VCaP (cell line): Measurements from ENCODE around the gene SEPTIN10.

Experiments
- H3K27ac ChIP-seq: fragments of 450-650 bp; 2 replicates; pipeline ENCODE4 v1.5.1; 2017
- CTCF ChIP-seq: fragments of 450-650 bp; conservative IDR thresholded peaks from 2 replicates; pipeline ENCODE4 v1.5.1; 2017; ENCODE audit warnings: mild to moderate bottlenecking, moderate library complexity

The SEPTIN10 gene

GRCh38 chr2:109607766-109608165 lies 6.0 kb downstream of the SEPTIN10 start:
- TF ChIP-seq CTCF: no peak
- no peak overlapping the region for H3K27ac ChIP-seq

DNA sequence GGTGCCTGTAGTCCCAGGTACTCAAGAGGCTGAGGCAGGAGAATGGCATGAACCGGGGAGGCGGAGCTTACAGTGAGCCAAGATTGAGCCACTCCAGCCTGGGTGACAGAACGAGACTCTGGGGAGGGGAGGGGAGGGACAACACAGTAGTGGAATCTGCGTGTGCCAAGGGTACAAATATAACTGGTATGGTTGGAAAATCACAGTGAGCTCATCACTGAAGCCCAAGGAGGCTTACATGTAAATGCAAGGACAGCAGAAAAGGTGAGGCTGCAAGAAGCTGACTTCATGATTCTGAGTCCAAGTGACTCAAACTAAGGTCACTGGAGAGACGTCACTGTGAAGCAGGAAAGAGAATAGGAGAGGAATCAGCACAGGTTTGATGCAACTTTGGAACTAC lies 9.2 kb downstream of the SEPTIN10 start:
- TF ChIP-seq CTCF: no peak
- no peak overlapping the region for H3K27ac ChIP-seq

GRCh38 chr2:109602617-109603188 lies 11.1 kb downstream of the SEPTIN10 start:
- no peak for TF ChIP-seq CTCF
- H3K27ac ChIP-seq: no peak overlapping the region

- no peak overlapping the region for H3K27ac ChIP-seq
- TF ChIP-seq CTCF: no peak
Measured at GRCh38 chr2:109601783-109602182, 12.0 kb downstream of the SEPTIN10 start.

DNA sequence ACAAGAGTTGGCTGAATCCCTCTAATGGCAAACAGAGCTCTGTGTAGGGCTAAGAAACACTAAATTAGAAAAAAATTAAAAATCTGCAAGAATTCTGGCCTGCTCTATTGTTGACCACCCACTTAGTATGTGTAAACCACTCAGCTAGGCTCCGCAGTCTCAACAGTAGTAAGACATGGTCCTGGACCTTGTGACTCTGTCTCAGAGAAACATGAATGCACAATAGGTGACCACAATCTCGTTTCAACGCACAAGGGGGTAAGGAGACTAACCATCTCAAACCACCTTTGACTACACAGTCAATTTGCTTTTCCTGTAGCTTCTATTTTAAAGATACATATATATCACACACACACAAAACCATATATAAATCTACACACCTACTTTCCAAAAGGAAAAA lies 16.5 kb downstream of the SEPTIN10 start:
- no peak overlapping the region for H3K27ac ChIP-seq

DNA sequence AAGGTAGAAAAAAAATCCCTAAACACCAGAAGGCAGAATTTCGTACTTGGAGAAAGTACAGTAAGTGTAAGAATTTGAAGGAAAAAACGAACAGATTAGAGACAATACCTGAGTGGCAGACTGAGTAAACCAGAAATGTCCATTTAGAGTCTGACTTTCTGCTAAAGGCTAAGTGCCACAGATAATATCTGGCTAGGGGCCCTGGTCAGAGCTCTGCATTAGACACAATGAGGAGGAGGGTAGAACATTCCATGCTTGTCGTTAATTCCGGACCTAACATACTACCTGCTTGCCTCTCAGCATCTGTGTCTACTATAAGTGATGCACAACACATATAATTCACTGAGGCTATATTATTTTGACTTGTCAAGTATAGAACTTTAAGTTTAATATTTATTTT lies 18.1 kb downstream of the SEPTIN10 start:
- TF ChIP-seq CTCF: no peak

More for the DNA sequence above, 16.5 kb downstream of the SEPTIN10 start:
- TF ChIP-seq CTCF: no peak

GRCh38 chr2:109594246-109594885 lies 19.4 kb downstream of the SEPTIN10 start:
- H3K27ac ChIP-seq: no peak overlapping the region
- no peak for TF ChIP-seq CTCF

More for the DNA sequence above, 18.1 kb downstream of the SEPTIN10 start:
- no peak overlapping the region for H3K27ac ChIP-seq
